SK-N-SH (cell line): Measurements from ENCODE around the gene NT5C1A. TPM values are rescaled to one million over a fixed set of nuclear protein-coding genes. Genes with fewer than 3 reads are reported as not detected.

Experiments
- CTCF ChIA-PET: fragments of 300-600, 350-600 bp; formaldehyde crosslinking; extraction: SDS; loops from one replicate; lab custom pipeline; 2021; lab: Yijun Ruan, JAX
- POLR2A ChIA-PET: fragments of 350-600 bp; sonication (Branson Sonifier 250); formaldehyde crosslinking; extraction: SDS; loops from one replicate; lab custom pipeline; 2020; ENCODE audit warnings: antibody characterized with exemption, inconsistent platforms; lab: Yijun Ruan, JAX
- DNase-seq: peaks from one replicate; pipeline ENCODE4 v3.0.0; 2012
- H2AFZ ChIP-seq: fragments of 200-600 bp; sonication (generic); 2 replicates; pipeline ENCODE4 v1.8.1; 2016; ENCODE audit warnings: antibody characterized with exemption, mild to moderate bottlenecking, low read depth
- H3F3A ChIP-seq: fragments of 200-600 bp; sonication (generic); replicated peaks from 2 replicates; pipeline ENCODE3; 2016; ENCODE audit warnings: antibody characterized with exemption, mild to moderate bottlenecking; ENCODE audit not compliant: insufficient read depth
- H3K27ac ChIP-seq, 2 experiments: fragments of 200-500 bp in 1 of 2; fragments of 200-600 bp in 1 of 2; sonication (Bioruptor generic) in 1 of 2; sonication (generic), shearing (Covaris generic) in 1 of 2; 2 replicates each; pipeline versions ENCODE4 v1.5.1 to v1.6.1; 2014 to 2016; ENCODE audit warnings: low read depth in 2 of 2, inconsistent platforms in 1 of 2, low read length in 1 of 2, mild to moderate bottlenecking in 1 of 2, mixed read lengths in 1 of 2
- H3K27me3 ChIP-seq: fragments of 200-600 bp; sonication (generic), shearing (Covaris generic); 2 replicates; pipeline ENCODE4 v1.6.1; 2016; ENCODE audit warnings: mixed run types; ENCODE audit not compliant: insufficient read depth
- H3K36me3 ChIP-seq, 2 experiments: fragments of 200-500 bp in 1 of 2; fragments of 200-600 bp in 1 of 2; sonication (Bioruptor generic) in 1 of 2; sonication (generic) in 1 of 2; replicated peaks in 1 of 2; 2 replicates each; pipeline versions ENCODE3 to v1.5.1; 2014 to 2016; ENCODE audit warnings: low read length in 1 of 2, mild to moderate bottlenecking in 1 of 2; ENCODE audit not compliant: insufficient read depth in 2 of 2, control insufficient read depth in 1 of 2
- H3K4me1 ChIP-seq, 2 experiments: fragments of 200-500 bp in 1 of 2; fragments of 200-600 bp in 1 of 2; sonication (Bioruptor generic) in 1 of 2; sonication (generic), shearing (Covaris generic) in 1 of 2; 2 replicates each; pipeline versions ENCODE4 v1.5.1 to v1.6.1; 2014 to 2016; ENCODE audit warnings: low read depth in 1 of 2, low read length in 1 of 2, mixed run types in 1 of 2; ENCODE audit not compliant: insufficient read depth in 2 of 2, control insufficient read depth in 1 of 2
- H3K4me2 ChIP-seq: fragments of 200-600 bp; sonication (generic), shearing (Covaris generic); 2 replicates; pipeline ENCODE4 v1.6.1; 2017; ENCODE audit warnings: mixed run types
- H3K4me3 ChIP-seq, 2 experiments: fragments of 200-500 bp in 1 of 2; fragments of 200-600 bp in 1 of 2; sonication (Bioruptor generic) in 1 of 2; sonication (generic), shearing (Covaris generic) in 1 of 2; 2 replicates each; pipeline versions ENCODE4 v1.5.1 to v1.8.1; 2014 to 2016; ENCODE audit warnings: low read depth in 2 of 2, inconsistent platforms in 1 of 2, low read length in 1 of 2, mild to moderate bottlenecking in 1 of 2, mixed read lengths in 1 of 2, moderate library complexity in 1 of 2
- H3K79me2 ChIP-seq: fragments of 200-600 bp; sonication (generic); 2 replicates; pipeline ENCODE4 v1.8.1; 2017; ENCODE audit warnings: mild to moderate bottlenecking; ENCODE audit not compliant: insufficient read depth
- H3K9ac ChIP-seq: fragments of 200-600 bp; sonication (generic); 2 replicates; pipeline ENCODE4 v1.6.1; 2017; ENCODE audit warnings: mixed run types
- H3K9me2 ChIP-seq: fragments of 200-600 bp; sonication (generic); 2 replicates; pipeline ENCODE4 v1.6.1; 2017; ENCODE audit warnings: mixed run types
- H3K9me3 ChIP-seq: fragments of 200-600 bp; sonication (generic); 2 replicates; pipeline ENCODE4 v1.6.1; 2017; ENCODE audit warnings: mixed run types, mild to moderate bottlenecking, moderate library complexity
- H4K20me1 ChIP-seq: fragments of 200-600 bp; sonication (generic); 2 replicates; pipeline ENCODE4 v1.6.1; 2017; ENCODE audit warnings: mild to moderate bottlenecking, mixed run types; ENCODE audit not compliant: insufficient read depth
- CHD2 ChIP-seq: fragments of 150-350 bp; IDR thresholded peaks from 2 replicates; pipeline ENCODE4 v1.6.1; 2018; ENCODE audit warnings: low read length; ENCODE audit not compliant: partially characterized antibody
- ELF1 ChIP-seq: IDR thresholded peaks from 2 replicates; pipeline ENCODE4 v1.4.0; 2012
- EZH2phosphoT487 ChIP-seq: fragments of 200-600 bp; sonication (generic); IDR thresholded peaks from 2 replicates; pipeline ENCODE4 v1.6.1; 2017; ENCODE audit warnings: low read depth, mixed run types, mild to moderate bottlenecking, antibody characterized with exemption, moderate library complexity, borderline replicate concordance
- FOXM1 ChIP-seq: IDR thresholded peaks from 2 replicates; pipeline ENCODE4 v1.4.0; 2012; ENCODE audit warnings: low read depth, mild to moderate bottlenecking
- GABPA ChIP-seq: IDR thresholded peaks from 2 replicates; pipeline ENCODE4 v1.4.0; 2012; ENCODE audit warnings: low read depth, mild to moderate bottlenecking
- IRF3 ChIP-seq: fragments of 150-350 bp; IDR thresholded peaks from 2 replicates; pipeline ENCODE4 v1.6.1; 2016; ENCODE audit warnings: mild to moderate bottlenecking, low read depth, low read length
- JUND ChIP-seq: IDR thresholded peaks from 2 replicates; pipeline ENCODE4 v1.4.0; 2012
- MEF2A ChIP-seq: IDR thresholded peaks from 2 replicates; pipeline ENCODE4 v1.4.0; 2012; ENCODE audit warnings: low read depth, borderline replicate concordance
- MXI1 ChIP-seq: IDR thresholded peaks from 2 replicates; pipeline ENCODE4 v1.6.1; 2012; ENCODE audit warnings: mild to moderate bottlenecking, low read depth, low read length, improper control_type of control experiment
- NRF1 ChIP-seq: IDR thresholded peaks from 2 replicates; pipeline ENCODE4 v1.6.1; 2012; ENCODE audit warnings: low read depth, mild to moderate bottlenecking, low read length
- POLR2AphosphoS5 ChIP-seq: IDR thresholded peaks from 2 replicates; pipeline ENCODE4 v1.6.1; 2012; ENCODE audit warnings: low read depth, low read length
- RCOR1 ChIP-seq: fragments of 150-350 bp; IDR thresholded peaks from 2 replicates; pipeline ENCODE4 v1.6.1; 2017; ENCODE audit warnings: antibody characterized with exemption, low read length
- SIN3A ChIP-seq: IDR thresholded peaks from 2 replicates; pipeline ENCODE4 v1.6.1; 2012; ENCODE audit warnings: low read depth, mild to moderate bottlenecking, low read length, moderate library complexity, borderline replicate concordance
- TCF12 ChIP-seq: IDR thresholded peaks from 2 replicates; pipeline ENCODE4 v1.4.0; 2012
- TEAD4 ChIP-seq: IDR thresholded peaks from 2 replicates; pipeline ENCODE4 v1.4.0; 2012; ENCODE audit warnings: mild to moderate bottlenecking, borderline replicate concordance; ENCODE audit not compliant: insufficient read depth
- USF1 ChIP-seq: IDR thresholded peaks from 2 replicates; pipeline ENCODE4 v1.4.0; 2012; ENCODE audit warnings: low read depth, borderline replicate concordance
- YY1 ChIP-seq: IDR thresholded peaks from 2 replicates; pipeline ENCODE4 v1.4.0; 2012; ENCODE audit warnings: low read depth, mild to moderate bottlenecking
- ZBTB33 ChIP-seq: IDR thresholded peaks from 2 replicates; pipeline ENCODE4 v1.4.0; 2012; ENCODE audit warnings: low read depth, borderline replicate concordance
- WGBS: methylation state at CpG from one replicate; pipeline ENCODE4 v1.1.6; 2017; ENCODE audit warnings: low lambda C conversion rate; 5-methylcytosine and 5-hydroxymethylcytosine counted together
- polyA plus RNA-seq, 3 experiments: library from polyadenylated mRNA; depleted of rRNA; stranded (reverse); fragments of >200 nt; gene quantifications; 2 replicates each; pipeline ENCODE4 v1.2.3, GENCODE V29; 2012
- TF ChIP-seq, protein P1 (sequence below): fragments of 200-600 bp; sonication (generic); IDR thresholded peaks from 2 replicates; pipeline ENCODE4 v1.6.1; 2017; ENCODE audit warnings: antibody characterized with exemption, mild to moderate bottlenecking, moderate library complexity
- TF ChIP-seq, protein P2 (sequence below): fragments of 150-350 bp; IDR thresholded peaks from 2 replicates; pipeline ENCODE4 v1.6.1; 2017; ENCODE audit warnings: antibody characterized with exemption, low read length, low read depth, borderline replicate concordance

NT5C1A gene
- polyA plus RNA-seq, 1 of the 3 experiments (the other 2 are of a cell fraction): 0.12 TPM

- TF ChIP-seq JUND (no peak), EZH2phosphoT487 (no peak), TCF12 (no peak), FOXM1 (no peak), MEF2A (no peak), USF1 (no peak), POLR2AphosphoS5 (no peak), TEAD4 (no peak), NRF1 (no peak), RCOR1 (no peak), YY1 (no peak), MXI1 (no peak), IRF3 (no peak), ZBTB33 (no peak), ELF1 (no peak), SIN3A (no peak), CHD2 (no peak), GABPA (no peak)
- TF ChIP-seq, protein P1, sequence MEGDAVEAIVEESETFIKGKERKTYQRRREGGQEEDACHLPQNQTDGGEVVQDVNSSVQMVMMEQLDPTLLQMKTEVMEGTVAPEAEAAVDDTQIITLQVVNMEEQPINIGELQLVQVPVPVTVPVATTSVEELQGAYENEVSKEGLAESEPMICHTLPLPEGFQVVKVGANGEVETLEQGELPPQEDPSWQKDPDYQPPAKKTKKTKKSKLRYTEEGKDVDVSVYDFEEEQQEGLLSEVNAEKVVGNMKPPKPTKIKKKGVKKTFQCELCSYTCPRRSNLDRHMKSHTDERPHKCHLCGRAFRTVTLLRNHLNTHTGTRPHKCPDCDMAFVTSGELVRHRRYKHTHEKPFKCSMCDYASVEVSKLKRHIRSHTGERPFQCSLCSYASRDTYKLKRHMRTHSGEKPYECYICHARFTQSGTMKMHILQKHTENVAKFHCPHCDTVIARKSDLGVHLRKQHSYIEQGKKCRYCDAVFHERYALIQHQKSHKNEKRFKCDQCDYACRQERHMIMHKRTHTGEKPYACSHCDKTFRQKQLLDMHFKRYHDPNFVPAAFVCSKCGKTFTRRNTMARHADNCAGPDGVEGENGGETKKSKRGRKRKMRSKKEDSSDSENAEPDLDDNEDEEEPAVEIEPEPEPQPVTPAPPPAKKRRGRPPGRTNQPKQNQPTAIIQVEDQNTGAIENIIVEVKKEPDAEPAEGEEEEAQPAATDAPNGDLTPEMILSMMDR: no peak
- TF ChIP-seq, protein P2, sequence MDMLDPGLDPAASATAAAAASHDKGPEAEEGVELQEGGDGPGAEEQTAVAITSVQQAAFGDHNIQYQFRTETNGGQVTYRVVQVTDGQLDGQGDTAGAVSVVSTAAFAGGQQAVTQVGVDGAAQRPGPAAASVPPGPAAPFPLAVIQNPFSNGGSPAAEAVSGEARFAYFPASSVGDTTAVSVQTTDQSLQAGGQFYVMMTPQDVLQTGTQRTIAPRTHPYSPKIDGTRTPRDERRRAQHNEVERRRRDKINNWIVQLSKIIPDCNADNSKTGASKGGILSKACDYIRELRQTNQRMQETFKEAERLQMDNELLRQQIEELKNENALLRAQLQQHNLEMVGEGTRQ: no peak
- 85% methylated on average over 4 of the region's 4 CpGs for WGBS
- no peak overlapping the region for H3K4me3 ChIP-seq
- ChIA-PET POLR2A (no interaction called here), CTCF (interaction anchor here (5.9 kb wide), 1 partner anchor 24 kb away, joined by 71 read pairs; the partner anchor contains the start of gene NT5C1A)
- no peaks in the 10 kb centered on the region for H3K36me3 ChIP-seq
- DNase-seq: no peak
- H3K27me3 ChIP-seq: peaks cover 19% of the 10 kb centered on the region; the same call in 1 of the 2 replicates
- no peaks in the 10 kb centered on the region for H3K9me3 ChIP-seq
- H4K20me1 ChIP-seq: no peaks in the 10 kb centered on the region
- H2AFZ ChIP-seq: no peak overlapping the region
- no peaks in the 10 kb centered on the region for H3K9me2 ChIP-seq
- no peak overlapping the region for H3K9ac ChIP-seq
- no peak overlapping the region for H3K4me2 ChIP-seq
- no peak overlapping the region for H3K27ac ChIP-seq
- no peaks in the 10 kb centered on the region for H3F3A ChIP-seq
- no peaks in the 10 kb centered on the region for H3K79me2 ChIP-seq
- H3K4me1 ChIP-seq: peaks cover 0 to 17% of the 10 kb centered on the region in 2 experiments; a peak in 1 of 4 replicates
These were observed 26.7 kb upstream of the NT5C1A start for GRCh38 chr1:39698568-39698967.
